Thyroid gland (tissue), 4 donors: ENCODE data around the gene NTNG1.

Experiments used
- CTCF ChIP-seq, 6 experiments: fragments of 200-600 bp in 3 of 6; fragments of 450-650 bp in 3 of 6; sonication (generic) in 3 of 6; IDR thresholded peaks; one replicate each; pipeline ENCODE4 v1.5.1; 2016 to 2019; ENCODE audit warnings: antibody characterized with exemption in 6 of 6, mild to moderate bottlenecking in 2 of 6, inconsistent platforms in 1 of 6, moderate library complexity in 1 of 6
- POLR2A ChIP-seq, 2 donors: fragments of 450-650 bp; IDR thresholded peaks; one replicate each; pipeline ENCODE4 v1.6.1; 2017; ENCODE audit warnings: antibody characterized with exemption in 2 of 2, mild to moderate bottlenecking in 2 of 2, moderate library complexity in 1 of 2

GRCh38 chr1:107169615-107170014, 28.8 kb downstream of the NTNG1 start:
- TF ChIP-seq POLR2A (IDR thresholded peaks at IDR 0.05) (no peak), CTCF (IDR thresholded peaks at IDR 0.05) (no peak)
